ENCODE measurements around the gene ERFL. TPM values are rescaled to one million over a fixed set of nuclear protein-coding genes. Genes with fewer than 3 reads are reported as not detected.

The ERFL gene
- total and polyA plus RNA-seq, 2 experiments from 2014 or later, result 0.69 TPM; not detected in 1

GRCh38 chr19:41911889-41912731 is 16.1 kb downstream of the ERFL start:
- DNase-seq (ENCODE audit: low spot score), result no peak
- H3K4me3 Mint-ChIP-seq, result peak overlapping the region; percentile 67
- TF ChIP-seq EZH2 (IDR thresholded peaks at IDR 0.05; ENCODE audit: low read depth, unreplicated experiment), result peak; percentile 51
- TF ChIP-seq POLR2AphosphoS5 (IDR thresholded peaks at IDR 0.05; ENCODE audit: low read depth), result no peak
- TF ChIP-seq NANOG (IDR thresholded peaks at IDR 0.05; ENCODE audit: borderline replicate concordance), result no peak
- TF ChIP-seq, protein P1, sequence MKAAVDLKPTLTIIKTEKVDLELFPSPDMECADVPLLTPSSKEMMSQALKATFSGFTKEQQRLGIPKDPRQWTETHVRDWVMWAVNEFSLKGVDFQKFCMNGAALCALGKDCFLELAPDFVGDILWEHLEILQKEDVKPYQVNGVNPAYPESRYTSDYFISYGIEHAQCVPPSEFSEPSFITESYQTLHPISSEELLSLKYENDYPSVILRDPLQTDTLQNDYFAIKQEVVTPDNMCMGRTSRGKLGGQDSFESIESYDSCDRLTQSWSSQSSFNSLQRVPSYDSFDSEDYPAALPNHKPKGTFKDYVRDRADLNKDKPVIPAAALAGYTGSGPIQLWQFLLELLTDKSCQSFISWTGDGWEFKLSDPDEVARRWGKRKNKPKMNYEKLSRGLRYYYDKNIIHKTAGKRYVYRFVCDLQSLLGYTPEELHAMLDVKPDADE (IDR thresholded peaks at IDR 0.05), result no peak
- TF ChIP-seq, protein P2, sequence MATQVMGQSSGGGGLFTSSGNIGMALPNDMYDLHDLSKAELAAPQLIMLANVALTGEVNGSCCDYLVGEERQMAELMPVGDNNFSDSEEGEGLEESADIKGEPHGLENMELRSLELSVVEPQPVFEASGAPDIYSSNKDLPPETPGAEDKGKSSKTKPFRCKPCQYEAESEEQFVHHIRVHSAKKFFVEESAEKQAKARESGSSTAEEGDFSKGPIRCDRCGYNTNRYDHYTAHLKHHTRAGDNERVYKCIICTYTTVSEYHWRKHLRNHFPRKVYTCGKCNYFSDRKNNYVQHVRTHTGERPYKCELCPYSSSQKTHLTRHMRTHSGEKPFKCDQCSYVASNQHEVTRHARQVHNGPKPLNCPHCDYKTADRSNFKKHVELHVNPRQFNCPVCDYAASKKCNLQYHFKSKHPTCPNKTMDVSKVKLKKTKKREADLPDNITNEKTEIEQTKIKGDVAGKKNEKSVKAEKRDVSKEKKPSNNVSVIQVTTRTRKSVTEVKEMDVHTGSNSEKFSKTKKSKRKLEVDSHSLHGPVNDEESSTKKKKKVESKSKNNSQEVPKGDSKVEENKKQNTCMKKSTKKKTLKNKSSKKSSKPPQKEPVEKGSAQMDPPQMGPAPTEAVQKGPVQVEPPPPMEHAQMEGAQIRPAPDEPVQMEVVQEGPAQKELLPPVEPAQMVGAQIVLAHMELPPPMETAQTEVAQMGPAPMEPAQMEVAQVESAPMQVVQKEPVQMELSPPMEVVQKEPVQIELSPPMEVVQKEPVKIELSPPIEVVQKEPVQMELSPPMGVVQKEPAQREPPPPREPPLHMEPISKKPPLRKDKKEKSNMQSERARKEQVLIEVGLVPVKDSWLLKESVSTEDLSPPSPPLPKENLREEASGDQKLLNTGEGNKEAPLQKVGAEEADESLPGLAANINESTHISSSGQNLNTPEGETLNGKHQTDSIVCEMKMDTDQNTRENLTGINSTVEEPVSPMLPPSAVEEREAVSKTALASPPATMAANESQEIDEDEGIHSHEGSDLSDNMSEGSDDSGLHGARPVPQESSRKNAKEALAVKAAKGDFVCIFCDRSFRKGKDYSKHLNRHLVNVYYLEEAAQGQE (IDR thresholded peaks at IDR 0.05; ENCODE audit: unreplicated experiment), result no peak
- no peak for TF ChIP-seq ZNF114 (CRISPR knock-in tag; IDR thresholded peaks at IDR 0.05)
- 0 out of 3 replicates have a peak, but pooled peaks cover 3% of the 10 kb centered on the region for H3K9me3 Mint-ChIP-seq
- ATAC-seq, result peak; percentile 6
- no peaks in the 10 kb centered on the region for H3K79me2 ChIP-seq (replicated peaks; ENCODE audit: insufficient read depth)
- no peaks in the 10 kb centered on the region; the same call in 2 of the 3 replicates for H3K36me3 Mint-ChIP-seq (ENCODE audit: low read depth)
- no peak overlapping the region for H3K27ac ChIP-seq (ENCODE audit: low read depth)
- peak overlapping the region; percentile 76 for H3K4me2 ChIP-seq
- H3K4me1 Mint-ChIP-seq, result peaks cover 13% of the 10 kb centered on the region
- H3K4me1 ChIP-seq (ENCODE audit: insufficient read depth), result peaks cover 5% of the 10 kb centered on the region; the same call in 1 of the 2 replicates
- H3K27me3 ChIP-seq (ENCODE audit: insufficient read depth), result peaks cover 85% of the 10 kb centered on the region
- no peaks in the 10 kb centered on the region for H3K36me3 ChIP-seq (ENCODE audit: insufficient read depth)
- H3K4me3 ChIP-seq, result peak overlapping the region; percentile 54
- H4K20me1 ChIP-seq (replicated peaks; ENCODE audit: insufficient read depth), result no peaks in the 10 kb centered on the region; the same call in 1 of the 2 replicates
- H2AFZ ChIP-seq, result no peak overlapping the region
- no peaks in the 10 kb centered on the region for H3K9me2 ChIP-seq (ENCODE audit: insufficient read depth)
- no peak overlapping the region for H3K27ac Mint-ChIP-seq
- 0 out of 2 replicates have a peak, but pooled peaks cover 3% of the 10 kb centered on the region for H3F3A ChIP-seq (replicated peaks; ENCODE audit: low read depth)
- H3K27me3 Mint-ChIP-seq (ENCODE audit: insufficient read depth, low read depth, poor library complexity), result peaks cover 54% of the 10 kb centered on the region

GRCh38 chr19:41910992-41911888 is 17.0 kb downstream of the ERFL start:
- Mint-ChIP-seq H3K36me3 (ENCODE audit: low read depth) (peaks cover 3% of the 10 kb centered on the region; the same call in 1 of the 3 replicates), H3K4me3 (peak overlapping the region; percentile 67), H3K4me1 (peaks cover 16% of the 10 kb centered on the region), H3K27ac (no peak overlapping the region), H3K9me3 (0 out of 3 replicates have a peak, but pooled peaks cover 3% of the 10 kb centered on the region), H3K27me3 (ENCODE audit: insufficient read depth, low read depth, poor library complexity) (peaks cover 54% of the 10 kb centered on the region)
- no peak overlapping the region for H3K4me3 ChIP-seq
- H2AFZ ChIP-seq, result no peak overlapping the region
- no peaks in the 10 kb centered on the region; the same call in 1 of the 2 replicates for H4K20me1 ChIP-seq (replicated peaks; ENCODE audit: insufficient read depth)
- H3K9me2 ChIP-seq (ENCODE audit: insufficient read depth), result no peaks in the 10 kb centered on the region
- no peak overlapping the region for H3K4me2 ChIP-seq
- H3K27me3 ChIP-seq (ENCODE audit: insufficient read depth), result peaks cover 76% of the 10 kb centered on the region
- DNase-seq (ENCODE audit: low spot score), result no peak
- no peak overlapping the region for H3K27ac ChIP-seq (ENCODE audit: low read depth)
- peaks cover 5% of the 10 kb centered on the region; the same call in 1 of the 2 replicates for H3K4me1 ChIP-seq (ENCODE audit: insufficient read depth)
- no peaks in the 10 kb centered on the region for H3K79me2 ChIP-seq (replicated peaks; ENCODE audit: insufficient read depth)
- TF ChIP-seq EZH2 (IDR thresholded peaks at IDR 0.05; ENCODE audit: low read depth, unreplicated experiment) (peak; percentile 49), POLR2AphosphoS5 (IDR thresholded peaks at IDR 0.05; ENCODE audit: low read depth) (no peak), CREB1 (CRISPR knock-in tag; IDR thresholded peaks at IDR 0.05; ENCODE audit: low read depth) (no peak)
- no peak for ATAC-seq
- peaks cover 1% of the 10 kb centered on the region; the same call in 1 of the 2 replicates for H3K36me3 ChIP-seq (ENCODE audit: insufficient read depth)
- 0 out of 2 replicates have a peak, but pooled peaks cover 1% of the 10 kb centered on the region for H3F3A ChIP-seq (replicated peaks; ENCODE audit: low read depth)

Data from GM23338 (cell line).